HCT116 (cell line): ENCODE results near the gene HES5. TPM values are rescaled to one million over a fixed set of nuclear protein-coding genes. Genes with fewer than 3 reads are reported as not detected.

ENCODE experiments used
- ATAC-seq: fragments of 200-7000 bp; cut with Tn5 transposase; 2 replicates; pipeline ENCODE4 v1.9.1; 2020; ENCODE audit warnings: mild to moderate bottlenecking, moderate library complexity
- BruUV-seq: library from RNA; stranded (reverse); fragments of 400-500 nt; replicated peaks from 2 replicates; lab custom pipeline; 2021; lab: Mats Ljungman, UMichigan
- CTCF ChIA-PET: fragments of 300-600 bp; sonication (Branson Sonifier 250); formaldehyde crosslinking; loops from one replicate; lab custom pipeline; 2021; ENCODE audit warnings: antibody characterized with exemption; lab: Charles Lee
- POLR2A ChIA-PET: fragments of 300-600, 350-600 bp; sonication (Branson Sonifier 250); formaldehyde crosslinking; loops from one replicate; lab custom pipeline; 2021; ENCODE audit warnings: antibody characterized with exemption; lab: Charles Lee
- RAD21 ChIA-PET, 2 experiments: fragments of 300-600 bp; sonication (Branson Sonifier 250); formaldehyde crosslinking; loops; one replicate each; lab custom pipeline; 2023; ENCODE audit warnings: low total read pairs in 2 of 2; ENCODE audit not compliant: uncharacterized antibody in 2 of 2, unreplicated experiment in 2 of 2, low non-redundant PET in 1 of 2; lab: Charles Lee
- DNase-seq: peaks from one replicate; pipeline ENCODE4 v3.0.0-alpha.2; 2010; ENCODE audit warnings: low read depth, low spot score
- H2AFZ ChIP-seq: fragments of 200-600 bp; shearing (Covaris generic), sonication (generic); 2 replicates; pipeline ENCODE4 v1.6.1; 2017; ENCODE audit warnings: low read depth, mixed run types, mixed read lengths, antibody characterized with exemption, low read length; ENCODE audit not compliant: poor library complexity, severe bottlenecking
- H3K27ac ChIP-seq: 2 replicates; pipeline ENCODE4 v1.5.1; 2012; ENCODE audit warnings: low read depth, low read length
- H3K27me3 ChIP-seq: fragments of 200-600 bp; sonication (generic); 2 replicates; pipeline ENCODE4 v1.6.1; 2016; ENCODE audit warnings: mixed run types, low read length, mixed read lengths; ENCODE audit not compliant: insufficient read depth
- H3K36me3 ChIP-seq, 2 experiments: fragments of 200-500 bp in 1 of 2; fragments of 200-600 bp in 1 of 2; sonication (Bioruptor generic) in 1 of 2; sonication (generic) in 1 of 2; 2 replicates each; pipeline versions ENCODE4 v1.5.1 to v1.6.1; 2014 to 2016; ENCODE audit warnings: low read length in 2 of 2, inconsistent platforms in 1 of 2, mixed read lengths in 1 of 2, mixed run types in 1 of 2; ENCODE audit not compliant: insufficient read depth in 2 of 2, control insufficient read depth in 1 of 2
- H3K4me1 ChIP-seq, 2 experiments: fragments of 200-600 bp in 1 of 2; sonication (generic) in 1 of 2; 2 replicates each; pipeline versions ENCODE4 v1.5.1 to v1.6.1; 2012 to 2017; ENCODE audit warnings: low read length in 2 of 2, inconsistent platforms in 1 of 2, mild to moderate bottlenecking in 1 of 2, mixed read lengths in 1 of 2, mixed run types in 1 of 2, moderate library complexity in 1 of 2; ENCODE audit not compliant: insufficient read depth in 2 of 2, control insufficient read depth in 1 of 2
- H3K4me2 ChIP-seq: fragments of 200-600 bp; sonication (generic); 2 replicates; pipeline ENCODE4 v1.6.1; 2017; ENCODE audit warnings: mixed run types, low read length, mixed read lengths
- H3K4me3 ChIP-seq, 2 experiments: fragments of 200-600 bp in 1 of 2; sonication (generic) in 1 of 2; replicated peaks in 1 of 2; 2 replicates each; pipeline ENCODE4 v1.5.1; 2011 to 2016; ENCODE audit warnings: low read length in 2 of 2, control low read depth in 1 of 2, low read depth in 1 of 2, mild to moderate bottlenecking in 1 of 2, mixed read lengths in 1 of 2, mixed run types in 1 of 2
- H3K79me2 ChIP-seq: fragments of 200-600 bp; sonication (generic); 2 replicates; pipeline ENCODE4 v1.6.1; 2017; ENCODE audit warnings: mild to moderate bottlenecking, mixed run types, low read length, moderate library complexity, mixed read lengths; ENCODE audit not compliant: insufficient read depth
- H3K9ac ChIP-seq: fragments of 200-600 bp; sonication (generic); 2 replicates; pipeline ENCODE4 v1.6.1; 2016; ENCODE audit warnings: low read length, mixed read lengths
- H3K9me2 ChIP-seq: fragments of 200-600 bp; sonication (generic), shearing (Covaris generic); 2 replicates; pipeline ENCODE4 v1.6.1; 2017; ENCODE audit warnings: mixed run types, mild to moderate bottlenecking, moderate library complexity; ENCODE audit not compliant: insufficient read depth
- H3K9me3 ChIP-seq, 2 experiments: fragments of 200-500 bp in 1 of 2; fragments of 200-600 bp in 1 of 2; sonication (Bioruptor generic) in 1 of 2; sonication (generic) in 1 of 2; 2 replicates each; pipeline ENCODE4 v1.6.1; 2014 to 2017; ENCODE audit warnings: low read length in 2 of 2, mixed read lengths in 2 of 2, inconsistent platforms in 1 of 2, low read depth in 1 of 2, mild to moderate bottlenecking in 1 of 2, mixed run types in 1 of 2, moderate library complexity in 1 of 2; ENCODE audit not compliant: control insufficient read depth in 1 of 2, insufficient read depth in 1 of 2
- H4K20me1 ChIP-seq: fragments of 200-600 bp; sonication (generic), shearing (Covaris generic); 2 replicates; pipeline ENCODE4 v1.6.1; 2017; ENCODE audit warnings: mixed run types, mild to moderate bottlenecking, moderate library complexity; ENCODE audit not compliant: insufficient read depth
- CBX3 ChIP-seq: IDR thresholded peaks from 2 replicates; pipeline ENCODE4 v1.6.1; 2012; ENCODE audit warnings: low read depth
- CEBPB ChIP-seq: IDR thresholded peaks from 2 replicates; pipeline ENCODE4 v1.6.1; 2012; ENCODE audit warnings: low read depth
- EGR1 ChIP-seq: IDR thresholded peaks from 2 replicates; pipeline ENCODE4 v1.6.1; 2012; ENCODE audit warnings: low read depth
- EZH2 ChIP-seq: fragments of 200-600 bp; sonication (generic); IDR thresholded peaks from 2 replicates; pipeline ENCODE4 v1.6.1; 2017; ENCODE audit warnings: antibody characterized with exemption, mixed run types
- EZH2phosphoT487 ChIP-seq: fragments of 200-600 bp; IDR thresholded peaks from 2 replicates; pipeline ENCODE4 v1.6.1; 2018; ENCODE audit warnings: antibody characterized with exemption, borderline replicate concordance
- FOSL1 ChIP-seq: IDR thresholded peaks from 2 replicates; pipeline ENCODE4 v1.6.1; 2012; ENCODE audit warnings: low read depth
- JUND ChIP-seq: IDR thresholded peaks from 2 replicates; pipeline ENCODE4 v1.6.1; 2012
- POLR2A ChIP-seq: IDR thresholded peaks from 2 replicates; pipeline ENCODE4 v1.7.0; 2011; ENCODE audit warnings: borderline replicate concordance; ENCODE audit not compliant: insufficient read depth, insufficient read length; ENCODE audit errors: extremely low read depth
- REST ChIP-seq: IDR thresholded peaks from 2 replicates; pipeline ENCODE4 v1.6.1; 2012; ENCODE audit warnings: low read depth
- SRF ChIP-seq: IDR thresholded peaks from 2 replicates; pipeline ENCODE4 v1.6.1; 2012; ENCODE audit warnings: low read depth
- YY1 ChIP-seq: IDR thresholded peaks from 2 replicates; pipeline ENCODE4 v1.6.1; 2011; ENCODE audit warnings: low read length, low read depth, moderate library complexity, mild to moderate bottlenecking; ENCODE audit not compliant: insufficient replicate concordance; ENCODE audit errors: extremely low read depth
- intact Hi-C: fragments of 100-400 bp; cut with micrococcal nuclease; formaldehyde crosslinking; loops from 2 replicates; pipeline ENCODE4 v1.10.0; 2022
- total RNA-seq: library from RNA; stranded (reverse); gene quantifications from one replicate; pipeline ENCODE4 v1.2.1, GENCODE V29; 2021; ENCODE audit not compliant: unreplicated experiment

The HES5 gene
- total RNA-seq, 1 experiment from 2014 or later, result not detected

- Histone ChIP-seq H3K9me3 (no peaks in the 10 kb centered on the region), H3K27me3 (no peaks in the 10 kb centered on the region), H3K4me2 (no peak overlapping the region), H4K20me1 (no peaks in the 10 kb centered on the region), H3K4me3 (no peak overlapping the region), H3K36me3 (no peaks in the 10 kb centered on the region), H3K27ac (no peak overlapping the region), H2AFZ (no peak overlapping the region), H3K4me1 (peaks cover 12 to 31% of the 10 kb centered on the region in 2 experiments; a peak in 3 of 4 replicates), H3K9ac (no peak overlapping the region), H3K79me2 (no peaks in the 10 kb centered on the region), H3K9me2 (no peaks in the 10 kb centered on the region)
- no peak for TF ChIP-seq REST
- no peak for TF ChIP-seq EZH2
- TF ChIP-seq CEBPB, result no peak
- no peak for TF ChIP-seq JUND
- no peak for TF ChIP-seq EZH2phosphoT487
- no peak for TF ChIP-seq FOSL1
- TF ChIP-seq EGR1, result no peak
- TF ChIP-seq SRF, result no peak
- TF ChIP-seq POLR2A, result no peak
- TF ChIP-seq YY1, result no peak
- TF ChIP-seq CBX3, result no peak
- ChIA-PET POLR2A (interaction anchor here (1.6 to 1.7 kb wide), 2 partner anchors 10 kb away, joined by 4 to 6 read pairs; partner anchors contain the start of gene PANK4), RAD21 (no interaction called here), CTCF (no interaction called here)
- DNase-seq (no peak), ATAC-seq (no peak)
- intact Hi-C loops, result no loop called here
- BruUV-seq, result no TSS peak
Measured at GRCh38 chr1:2535981-2536380, 5.9 kb upstream of the HES5 start.
